ENCODE results near the gene TMEM119. TPM values are rescaled to one million over a fixed set of nuclear protein-coding genes. Genes with fewer than 3 reads are reported as not detected.

The TMEM119 gene
- total RNA-seq, 1 experiment from 2014 or later = not detected

DNA sequence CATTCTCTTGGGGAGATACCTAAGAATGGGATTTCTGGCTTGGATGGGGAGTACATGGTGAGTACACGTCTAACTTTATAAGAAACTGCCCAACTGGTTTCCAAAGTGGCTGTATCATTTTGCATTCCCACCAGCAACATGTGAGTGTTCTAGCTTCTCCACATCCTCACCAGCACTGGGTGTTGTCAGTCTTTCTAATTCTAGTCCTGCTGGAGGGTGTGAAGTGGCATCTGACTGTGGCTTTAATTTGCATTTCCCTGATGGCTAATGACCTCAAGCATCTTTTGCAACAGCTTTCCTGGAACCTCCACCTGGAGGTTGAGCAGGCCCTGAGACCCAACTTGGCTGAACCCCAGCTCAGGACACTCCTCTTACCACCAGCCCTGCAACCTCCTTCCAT is 18.0 kb upstream of the TMEM119 start:
- BruUV-seq (replicated peaks) = no TSS peak
- no peak overlapping the region for H3K27ac ChIP-seq (ENCODE audit: low read depth, low read length, poor library complexity, severe bottlenecking)
- no peak overlapping the region for H3K4me3 ChIP-seq (ENCODE audit: low read depth, low read length, poor library complexity, severe bottlenecking)
- intact Hi-C loops (cut with micrococcal nuclease; ENCODE audit: unreplicated experiment) = loop anchor here (5.0 kb wide), 1 partner anchor 99 kb away; the partner anchor contains the start of gene FICD
- peaks cover 8% of the 10 kb centered on the region for H3K4me1 ChIP-seq (ENCODE audit: insufficient read depth, low read length, poor library complexity, severe bottlenecking)
- no peak for DNase-seq (ENCODE audit: low spot score)
- no peaks in the 10 kb centered on the region for H3K9me3 ChIP-seq (ENCODE audit: low read depth, low read length, poor library complexity, severe bottlenecking)
- TF ChIP-seq EZH2 (IDR thresholded peaks at IDR 0.05; ENCODE audit: borderline replicate concordance, low read depth, low read length, poor library complexity, severe bottlenecking) = no peak
- no peak for TF ChIP-seq CTCF (conservative IDR thresholded peaks at IDR 0.05; ENCODE audit: low read depth, low read length)
- CTCF ChIA-PET = no interaction called here
- no peaks in the 10 kb centered on the region for H3K27me3 ChIP-seq (replicated peaks; ENCODE audit: insufficient read depth, low read depth, low read length, poor library complexity)
- POLR2A ChIA-PET (ENCODE audit: low non-redundant PET) = no interaction called here
- H3K36me3 ChIP-seq (ENCODE audit: insufficient read depth, low read length, poor library complexity, severe bottlenecking) = no peaks in the 10 kb centered on the region

- no TSS peak for BruUV-seq (replicated peaks)
- Histone ChIP-seq H3K36me3 (ENCODE audit: insufficient read depth, low read length, poor library complexity, severe bottlenecking) (no peaks in the 10 kb centered on the region), H3K9me3 (ENCODE audit: low read depth, low read length, poor library complexity, severe bottlenecking) (no peaks in the 10 kb centered on the region), H3K4me3 (ENCODE audit: low read depth, low read length, poor library complexity, severe bottlenecking) (no peak overlapping the region), H3K27me3 (replicated peaks; ENCODE audit: insufficient read depth, low read depth, low read length, poor library complexity) (no peaks in the 10 kb centered on the region), H3K4me1 (ENCODE audit: insufficient read depth, low read length, poor library complexity, severe bottlenecking) (peaks cover 11% of the 10 kb centered on the region), H3K27ac (ENCODE audit: low read depth, low read length, poor library complexity, severe bottlenecking) (no peak overlapping the region)
- ChIA-PET CTCF (no interaction called here), POLR2A (ENCODE audit: low non-redundant PET) (no interaction called here)
- intact Hi-C loops (cut with micrococcal nuclease; ENCODE audit: unreplicated experiment) = loop anchor here (5.0 kb wide), 1 partner anchor 97 kb away; the partner anchor contains the start of gene FICD
- no peak for TF ChIP-seq CTCF (conservative IDR thresholded peaks at IDR 0.05; ENCODE audit: low read depth, low read length)
- no peak for TF ChIP-seq EZH2 (IDR thresholded peaks at IDR 0.05; ENCODE audit: borderline replicate concordance, low read depth, low read length, poor library complexity, severe bottlenecking)
- DNase-seq (ENCODE audit: low spot score) = no peak
These were observed 16.8 kb upstream of the TMEM119 start for GRCh38 chr12:108614639-108615038.

- CTCF ChIA-PET = interaction anchor here (0.5 kb wide), 1 partner anchor 180 kb away, joined by 4 read pairs; no protein-coding TSS in a partner anchor
- H3K4me1 ChIP-seq (ENCODE audit: insufficient read depth, low read length, poor library complexity, severe bottlenecking) = peaks cover 15% of the 10 kb centered on the region
- BruUV-seq (replicated peaks) = no TSS peak
- H3K27me3 ChIP-seq (replicated peaks; ENCODE audit: insufficient read depth, low read depth, low read length, poor library complexity) = no peaks in the 10 kb centered on the region
- DNase-seq (ENCODE audit: low spot score) = no peak
- no peaks in the 10 kb centered on the region for H3K36me3 ChIP-seq (ENCODE audit: insufficient read depth, low read length, poor library complexity, severe bottlenecking)
- no peak overlapping the region for H3K27ac ChIP-seq (ENCODE audit: low read depth, low read length, poor library complexity, severe bottlenecking)
- intact Hi-C loops (cut with micrococcal nuclease; ENCODE audit: unreplicated experiment) = no loop called here
- POLR2A ChIA-PET (ENCODE audit: low non-redundant PET) = no interaction called here
- no peaks in the 10 kb centered on the region for H3K9me3 ChIP-seq (ENCODE audit: low read depth, low read length, poor library complexity, severe bottlenecking)
- no peak for TF ChIP-seq CTCF (conservative IDR thresholded peaks at IDR 0.05; ENCODE audit: low read depth, low read length)
- no peak for TF ChIP-seq EZH2 (IDR thresholded peaks at IDR 0.05; ENCODE audit: borderline replicate concordance, low read depth, low read length, poor library complexity, severe bottlenecking)
- H3K4me3 ChIP-seq (ENCODE audit: low read depth, low read length, poor library complexity, severe bottlenecking) = no peak overlapping the region
These were observed 16.2 kb upstream of the TMEM119 start for GRCh38 chr12:108614041-108614440.
